ENCODE results near the gene ZDHHC7. TPM values are rescaled to one million over a fixed set of nuclear protein-coding genes. Genes with fewer than 3 reads are reported as not detected.

The ZDHHC7 gene
- total and polyA plus RNA-seq, 9 of the 15 experiments (the other 6 are each of a cell fraction or from before 2014, with no cell fraction given): 1.7 to 49.7 (median 37.4) TPM

- TF ChIP-seq CTCF (IDR thresholded peaks at IDR 0.05 in 2 of 3, conservative IDR thresholded peaks at IDR 0.05 in 1 of 3; ENCODE audit: insufficient read depth in 2 of 3, low read depth in 1 of 3, low read length in 3 of 3): 0 out of 6 replicates have a peak, but pooled peaks of 1 of the 3 experiments have one; percentile 26
- TF ChIP-seq TCF7 (IDR thresholded peaks at IDR 0.05; ENCODE audit: borderline replicate concordance): no peak
- TF ChIP-seq C11orf30 (IDR thresholded peaks at IDR 0.05; ENCODE audit: low read depth): no peak
- 0 out of 2 replicates have a peak, but pooled peaks have one; percentile 41 for TF ChIP-seq ZBTB49 (CRISPR knock-in tag; IDR thresholded peaks at IDR 0.05; ENCODE audit: borderline replicate concordance)
- no peak for TF ChIP-seq ZNF165 (CRISPR knock-in tag; IDR thresholded peaks at IDR 0.05; ENCODE audit: borderline replicate concordance)
- peak in 1 of 2 experiments; percentile 77; a peak in 1 of 4 replicates for TF ChIP-seq KDM4B (IDR thresholded peaks at IDR 0.05; ENCODE audit: borderline replicate concordance in 2 of 2, low read depth in 1 of 2)
- TF ChIP-seq ZNF212 (CRISPR knock-in tag; IDR thresholded peaks at IDR 0.05): no peak
- TF ChIP-seq, protein P1, sequence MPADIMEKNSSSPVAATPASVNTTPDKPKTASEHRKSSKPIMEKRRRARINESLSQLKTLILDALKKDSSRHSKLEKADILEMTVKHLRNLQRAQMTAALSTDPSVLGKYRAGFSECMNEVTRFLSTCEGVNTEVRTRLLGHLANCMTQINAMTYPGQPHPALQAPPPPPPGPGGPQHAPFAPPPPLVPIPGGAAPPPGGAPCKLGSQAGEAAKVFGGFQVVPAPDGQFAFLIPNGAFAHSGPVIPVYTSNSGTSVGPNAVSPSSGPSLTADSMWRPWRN (IDR thresholded peaks at IDR 0.05; ENCODE audit: low read depth): peak; percentile 100
- TF ChIP-seq JUN (IDR thresholded peaks at IDR 0.05; ENCODE audit: borderline replicate concordance, low read depth, low read length): no peak
- no peak for TF ChIP-seq JUN (CRISPR knock-in tag; IDR thresholded peaks at IDR 0.05; ENCODE audit: borderline replicate concordance)
- no peak for TF ChIP-seq ZNF224 (CRISPR knock-in tag; IDR thresholded peaks at IDR 0.05)
- TF ChIP-seq ZBTB34 (CRISPR knock-in tag; IDR thresholded peaks at IDR 0.05): no peak
- TF ChIP-seq JUNB (CRISPR knock-in tag; conservative IDR thresholded peaks at IDR 0.05): no peak
- TF ChIP-seq BRD4 (IDR thresholded peaks at IDR 0.05): peak; percentile 77; the same call in 1 of the 2 replicates
- TF ChIP-seq THRB (CRISPR knock-in tag; conservative IDR thresholded peaks at IDR 0.05): no peak
- no peak for TF ChIP-seq XRCC4 (IDR thresholded peaks at IDR 0.05; ENCODE audit: extremely low read depth, insufficient read depth, insufficient read length)
- TF ChIP-seq FOS (IDR thresholded peaks at IDR 0.05; ENCODE audit: extremely low read depth, insufficient read length): no peak
- TF ChIP-seq RB1 (IDR thresholded peaks at IDR 0.05; ENCODE audit: low read depth): no peak
- peak; percentile 83 to 87 for TF ChIP-seq NRF1 (conservative IDR thresholded peaks at IDR 0.05 in 1 of 2, IDR thresholded peaks at IDR 0.05 in 1 of 2)
These were observed 35.9 kb upstream of the ZDHHC7 start (continued) for GRCh38 chr16:85046931-85047866.

All from K562 (cell line).